Measurements from ENCODE around the gene ADORA2A.

ADORA2A gene

DNA sequence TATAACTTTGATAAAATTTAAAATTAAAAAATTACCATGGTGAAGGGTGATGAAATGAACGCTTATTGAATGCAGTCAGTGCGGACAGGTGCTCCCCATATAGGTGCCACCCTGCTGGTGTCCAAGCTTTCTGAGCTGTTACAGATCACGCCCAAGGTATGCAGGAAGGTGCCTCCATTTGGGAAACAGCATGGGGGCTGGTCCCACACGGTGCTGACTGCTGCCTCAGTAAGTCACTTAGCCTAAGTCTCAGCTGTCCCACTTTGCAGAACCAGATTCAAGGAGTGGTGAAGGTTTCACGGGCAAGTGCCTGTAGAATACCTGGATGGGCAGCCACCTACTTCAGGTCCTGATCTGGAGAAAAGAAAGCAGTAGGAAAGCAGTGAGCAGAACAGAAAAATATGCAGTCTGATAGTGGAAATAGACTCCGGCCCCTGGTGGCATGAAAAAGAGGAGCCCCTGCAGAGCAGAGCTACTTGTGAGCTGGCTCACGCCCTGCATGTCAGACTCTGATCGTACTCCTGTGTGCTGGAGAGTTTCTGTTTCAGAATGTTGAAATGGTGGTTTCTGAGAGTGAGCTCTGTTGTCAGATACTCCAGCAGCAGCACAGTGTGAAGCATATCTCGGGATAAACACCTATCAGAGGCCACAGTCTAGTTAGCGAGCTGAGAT is 33.2 kb downstream of the ADORA2A start:
- Histone ChIP-seq H3K36me3 (ENCODE audit: insufficient read depth, low read length) (no peaks in the 10 kb centered on the region), H3K27ac (ENCODE audit: low read depth, low read length) (no peak overlapping the region), H3K9ac (ENCODE audit: low read depth, low read length) (no peak overlapping the region), H3K9me3 (ENCODE audit: insufficient read depth, low read depth, low read length) (no peaks in the 10 kb centered on the region), H3K27me3 (ENCODE audit: insufficient read depth, low read length) (no peaks in the 10 kb centered on the region), H3K4me1 (ENCODE audit: insufficient read depth, low read length) (0 out of 2 replicates have a peak, but pooled peaks cover 3% of the 10 kb centered on the region), H3K4me3 (ENCODE audit: low read length) (no peak overlapping the region)
- 68% methylated on average over 10 of the region's 10 CpGs for WGBS

DNA sequence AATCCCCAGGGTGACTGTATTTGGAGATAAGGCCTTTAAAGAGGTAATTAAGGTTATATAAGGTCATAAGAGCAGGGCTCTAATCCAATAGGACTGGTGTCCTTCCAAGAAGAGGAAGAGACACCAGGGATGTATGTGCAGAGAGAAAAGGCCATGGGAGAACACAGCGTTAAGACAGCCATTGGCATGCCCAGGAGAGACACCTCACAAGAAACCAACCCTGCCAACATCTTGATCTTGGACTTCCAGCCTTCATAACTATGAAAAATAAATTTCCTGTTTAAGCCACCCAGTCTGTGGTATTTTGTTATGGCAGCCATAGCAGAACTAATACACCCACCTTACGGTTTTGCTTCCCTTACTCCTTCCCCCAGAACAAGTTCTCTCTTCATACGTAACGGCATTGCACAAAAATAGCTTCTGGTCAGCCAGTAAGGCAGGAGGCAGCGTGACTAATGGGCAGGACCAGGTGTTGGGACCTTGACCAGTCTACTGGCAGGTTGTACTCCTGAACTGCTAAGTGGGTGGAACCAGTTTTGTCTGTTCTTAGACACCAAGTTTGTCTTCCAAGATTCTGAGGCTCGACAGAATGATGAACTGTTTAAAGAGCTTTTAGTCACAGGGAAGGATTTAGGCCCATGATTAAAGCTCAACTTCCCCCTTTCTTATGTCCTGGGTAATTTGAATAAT is 35.8 kb downstream of the ADORA2A start:
- H3K27ac ChIP-seq (ENCODE audit: low read depth, low read length): no peak overlapping the region

DNA sequence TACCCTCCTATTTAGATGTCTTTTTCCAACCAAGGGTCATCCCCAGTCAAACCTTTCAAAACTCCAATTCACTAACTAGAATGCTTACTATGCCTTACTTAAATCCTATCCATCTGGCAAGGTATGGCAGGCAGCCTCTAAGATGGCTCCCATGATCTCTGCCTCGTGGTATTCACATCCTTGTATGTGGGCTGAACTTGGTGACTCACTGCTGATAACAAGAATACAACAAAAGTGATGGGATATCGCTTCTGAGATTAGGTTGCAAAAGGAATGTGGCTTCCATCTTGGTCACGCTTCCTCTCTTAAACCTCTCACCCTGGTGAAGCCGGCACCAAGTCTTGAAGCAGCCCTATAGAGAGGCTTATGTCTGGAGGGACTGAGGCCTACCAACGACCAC is 38.2 kb downstream of the ADORA2A start:
- WGBS: 84% methylated on average over 5 of the region's 5 CpGs
- Histone ChIP-seq H3K4me1 (ENCODE audit: insufficient read depth, low read length) (peaks cover 13% of the 10 kb centered on the region), H3K27ac (ENCODE audit: low read depth, low read length) (no peak overlapping the region), H3K36me3 (ENCODE audit: insufficient read depth, low read length) (no peaks in the 10 kb centered on the region), H3K9me3 (ENCODE audit: insufficient read depth, low read depth, low read length) (no peaks in the 10 kb centered on the region), H3K27me3 (ENCODE audit: insufficient read depth, low read length) (no peaks in the 10 kb centered on the region), H3K4me3 (ENCODE audit: low read length) (no peak overlapping the region), H3K9ac (ENCODE audit: low read depth, low read length) (no peak overlapping the region)

More for the DNA sequence above, 35.8 kb downstream of the ADORA2A start:
- Histone ChIP-seq H3K4me3 (ENCODE audit: low read length) (no peak overlapping the region), H3K9ac (ENCODE audit: low read depth, low read length) (no peak overlapping the region), H3K27me3 (ENCODE audit: insufficient read depth, low read length) (no peaks in the 10 kb centered on the region), H3K36me3 (ENCODE audit: insufficient read depth, low read length) (no peaks in the 10 kb centered on the region), H3K4me1 (ENCODE audit: insufficient read depth, low read length) (peaks cover 16% of the 10 kb centered on the region), H3K9me3 (ENCODE audit: insufficient read depth, low read depth, low read length) (no peaks in the 10 kb centered on the region)
- 90% methylated on average over 6 of the region's 6 CpGs for WGBS

DNA sequence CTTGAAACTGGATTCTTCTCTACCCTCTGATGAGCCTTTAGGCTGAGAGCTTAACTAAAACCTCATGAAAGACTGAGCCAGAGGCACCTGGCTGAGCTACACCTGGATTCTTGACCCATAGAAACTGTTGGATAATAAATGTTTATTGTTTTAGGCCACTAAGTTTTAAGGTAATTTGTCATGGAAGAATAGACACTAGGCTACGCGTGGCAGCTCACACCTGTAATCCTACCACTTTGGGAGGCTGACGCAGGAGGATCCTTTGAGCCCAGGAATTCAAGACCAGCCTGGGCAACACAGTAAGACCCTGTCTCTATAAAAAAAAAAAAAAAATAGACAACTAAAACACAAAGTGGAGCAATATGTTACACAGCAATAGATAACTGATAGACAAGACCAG is 38.6 kb downstream of the ADORA2A start:
- Histone ChIP-seq H3K4me3 (ENCODE audit: low read length) (no peak overlapping the region), H3K9me3 (ENCODE audit: insufficient read depth, low read depth, low read length) (no peaks in the 10 kb centered on the region), H3K27me3 (ENCODE audit: insufficient read depth, low read length) (no peaks in the 10 kb centered on the region), H3K9ac (ENCODE audit: low read depth, low read length) (no peak overlapping the region), H3K4me1 (ENCODE audit: insufficient read depth, low read length) (peaks cover 13% of the 10 kb centered on the region), H3K36me3 (ENCODE audit: insufficient read depth, low read length) (no peaks in the 10 kb centered on the region), H3K27ac (ENCODE audit: low read depth, low read length) (no peak overlapping the region)
- 96% methylated on average over 3 of the region's 3 CpGs for WGBS

- no peak overlapping the region; the same call in 1 of the 2 replicates for H3K27ac ChIP-seq (ENCODE audit: low read depth, low read length)
- 0% methylated on average over 1 of the region's 1 CpG for WGBS
- H3K4me3 ChIP-seq (ENCODE audit: low read length): no peak overlapping the region
- no peaks in the 10 kb centered on the region for H3K9me3 ChIP-seq (ENCODE audit: insufficient read depth, low read depth, low read length)
- H3K27me3 ChIP-seq (ENCODE audit: insufficient read depth, low read length): no peaks in the 10 kb centered on the region
- no peaks in the 10 kb centered on the region for H3K36me3 ChIP-seq (ENCODE audit: insufficient read depth, low read length)
- H3K4me1 ChIP-seq (ENCODE audit: insufficient read depth, low read length): peaks cover 13% of the 10 kb centered on the region
- no peak overlapping the region for H3K9ac ChIP-seq (ENCODE audit: low read depth, low read length)
Measured at GRCh38 chr22:24466716-24467328, 39.4 kb downstream of the ADORA2A start.

GRCh38 chr22:24467340-24467739 is 39.9 kb downstream of the ADORA2A start:
- Histone ChIP-seq H3K4me3 (ENCODE audit: low read length) (no peak overlapping the region), H3K27ac (ENCODE audit: low read depth, low read length) (no peak overlapping the region), H3K36me3 (ENCODE audit: insufficient read depth, low read length) (no peaks in the 10 kb centered on the region), H3K9me3 (ENCODE audit: insufficient read depth, low read depth, low read length) (no peaks in the 10 kb centered on the region), H3K4me1 (ENCODE audit: insufficient read depth, low read length) (peaks cover 13% of the 10 kb centered on the region), H3K9ac (ENCODE audit: low read depth, low read length) (no peak overlapping the region), H3K27me3 (ENCODE audit: insufficient read depth, low read length) (no peaks in the 10 kb centered on the region)
- WGBS: 86% methylated on average over 2 of the region's 2 CpGs

- Histone ChIP-seq H3K4me3 (ENCODE audit: low read length) (no peak overlapping the region), H3K27me3 (ENCODE audit: insufficient read depth, low read length) (no peaks in the 10 kb centered on the region), H3K36me3 (ENCODE audit: insufficient read depth, low read length) (no peaks in the 10 kb centered on the region), H3K9ac (ENCODE audit: low read depth, low read length) (no peak overlapping the region), H3K27ac (ENCODE audit: low read depth, low read length) (no peak overlapping the region), H3K9me3 (ENCODE audit: insufficient read depth, low read depth, low read length) (no peaks in the 10 kb centered on the region), H3K4me1 (ENCODE audit: insufficient read depth, low read length) (peaks cover 10% of the 10 kb centered on the region)
- 91% methylated on average over 4 of the region's 4 CpGs for WGBS
Measured at GRCh38 chr22:24471570-24471969, 44.2 kb downstream of the ADORA2A start.

DNA sequence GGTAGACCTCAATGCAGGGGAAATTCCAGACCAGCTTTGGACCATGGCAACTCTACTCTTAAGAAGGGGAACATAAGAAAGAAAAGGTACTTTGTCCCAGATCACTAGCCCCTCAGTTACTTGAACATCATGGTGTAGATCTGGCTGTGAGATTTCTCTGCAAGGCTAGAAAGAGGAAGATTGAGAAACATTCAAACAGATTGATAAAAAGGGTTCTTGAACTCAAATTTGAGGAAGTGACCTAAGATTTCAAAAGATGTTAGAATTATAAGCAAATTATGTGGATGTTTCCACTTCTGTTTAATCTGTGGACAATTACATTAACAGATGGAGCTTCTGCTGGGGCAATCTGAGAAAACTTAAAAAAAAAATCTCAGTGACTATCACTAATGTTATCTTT is 45.9 kb downstream of the ADORA2A start:
- H3K9me3 ChIP-seq (ENCODE audit: insufficient read depth, low read depth, low read length): no peaks in the 10 kb centered on the region
- no peaks in the 10 kb centered on the region for H3K27me3 ChIP-seq (ENCODE audit: insufficient read depth, low read length)
- no peaks in the 10 kb centered on the region for H3K36me3 ChIP-seq (ENCODE audit: insufficient read depth, low read length)
- H3K27ac ChIP-seq (ENCODE audit: low read depth, low read length): no peak overlapping the region
- no peaks in the 10 kb centered on the region; the same call in 1 of the 2 replicates for H3K4me1 ChIP-seq (ENCODE audit: insufficient read depth, low read length)
- H3K9ac ChIP-seq (ENCODE audit: low read depth, low read length): no peak overlapping the region
- no peak overlapping the region for H3K4me3 ChIP-seq (ENCODE audit: low read length)

DNA sequence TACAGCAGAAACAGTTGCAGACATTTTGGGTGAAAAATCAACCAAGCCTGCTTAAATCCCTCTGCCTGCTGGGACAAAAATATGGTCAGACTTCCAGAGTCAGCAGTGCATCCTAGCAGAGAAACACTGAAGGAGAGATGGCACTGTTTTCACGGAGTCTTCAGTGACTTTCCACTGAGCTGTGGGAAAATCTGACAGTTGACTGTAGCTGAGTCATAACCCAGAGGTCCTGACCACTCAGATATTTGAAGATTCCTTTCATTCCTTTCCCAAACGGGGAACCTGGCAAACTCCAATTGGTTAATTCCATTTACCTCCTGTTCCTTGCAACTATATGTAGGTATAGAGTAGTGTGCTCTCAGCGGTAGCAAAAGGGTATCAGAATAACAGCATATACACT is 46.8 kb downstream of the ADORA2A start:
- no peak overlapping the region for H3K9ac ChIP-seq (ENCODE audit: low read depth, low read length)
- no peaks in the 10 kb centered on the region for H3K27me3 ChIP-seq (ENCODE audit: insufficient read depth, low read length)
- no peaks in the 10 kb centered on the region for H3K36me3 ChIP-seq (ENCODE audit: insufficient read depth, low read length)
- no peak overlapping the region for H3K4me3 ChIP-seq (ENCODE audit: low read length)
- 40% methylated on average over 1 of the region's 3 CpGs for WGBS
- H3K27ac ChIP-seq (ENCODE audit: low read depth, low read length): no peak overlapping the region
- H3K9me3 ChIP-seq (ENCODE audit: insufficient read depth, low read depth, low read length): no peaks in the 10 kb centered on the region
- H3K4me1 ChIP-seq (ENCODE audit: insufficient read depth, low read length): no peaks in the 10 kb centered on the region; the same call in 1 of the 2 replicates

DNA sequence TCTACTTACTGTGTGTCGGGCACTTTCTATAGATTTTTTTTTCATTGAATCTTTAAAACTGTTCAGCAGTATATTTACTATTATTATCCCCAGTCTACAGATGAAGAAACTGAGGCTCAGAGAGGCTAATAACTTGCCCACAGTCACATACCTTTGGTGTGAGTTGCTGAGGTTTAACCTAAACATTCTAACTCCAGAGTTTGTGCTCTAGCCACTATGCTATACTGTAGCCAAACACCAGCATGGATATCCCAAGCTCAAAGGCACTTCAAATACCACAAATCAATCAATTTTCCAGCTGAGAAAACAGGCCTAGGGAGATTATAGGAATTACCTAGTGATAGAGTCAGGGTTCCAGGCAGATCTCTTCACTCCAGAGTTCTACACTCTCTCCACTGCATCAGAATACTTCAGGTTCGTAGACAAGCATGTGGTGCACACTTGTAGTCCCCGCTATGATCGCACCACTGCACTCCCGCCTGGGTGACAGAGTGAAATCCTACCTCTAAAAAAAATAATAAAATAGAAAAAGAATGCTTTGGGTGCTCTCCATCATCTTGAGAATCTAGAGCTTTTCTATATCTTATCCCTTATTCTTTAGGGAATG is 47.4 kb downstream of the ADORA2A start:
- H3K9ac ChIP-seq (ENCODE audit: low read depth, low read length): no peak overlapping the region
- H3K36me3 ChIP-seq (ENCODE audit: insufficient read depth, low read length): no peaks in the 10 kb centered on the region
- H3K27me3 ChIP-seq (ENCODE audit: insufficient read depth, low read length): no peaks in the 10 kb centered on the region
- H3K4me1 ChIP-seq (ENCODE audit: insufficient read depth, low read length): no peaks in the 10 kb centered on the region; the same call in 1 of the 2 replicates
- no peaks in the 10 kb centered on the region for H3K9me3 ChIP-seq (ENCODE audit: insufficient read depth, low read depth, low read length)
- H3K27ac ChIP-seq (ENCODE audit: low read depth, low read length): no peak overlapping the region
- 67% methylated on average over 4 of the region's 5 CpGs for WGBS
- H3K4me3 ChIP-seq (ENCODE audit: low read length): no peak overlapping the region

DNA sequence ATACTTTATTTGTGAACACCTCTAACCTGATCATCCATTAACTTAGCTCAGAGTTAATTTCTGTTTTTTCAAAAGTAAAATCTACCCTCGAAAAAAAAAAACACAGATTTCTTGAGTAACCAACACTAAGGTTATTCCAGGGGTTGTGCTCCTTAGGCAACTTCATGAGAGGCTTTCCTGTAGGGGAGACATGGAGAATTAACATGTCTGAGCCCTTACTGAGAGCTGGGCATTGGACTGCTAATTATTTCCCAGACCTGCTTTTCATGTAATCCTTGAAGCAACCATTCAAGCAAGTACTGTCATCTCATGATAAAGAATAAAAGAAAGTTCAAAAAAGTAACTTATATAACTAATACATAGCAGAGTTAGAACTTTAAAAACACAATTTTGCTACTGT is 54.2 kb downstream of the ADORA2A start:
- peaks cover 14% of the 10 kb centered on the region for H3K4me1 ChIP-seq (ENCODE audit: insufficient read depth, low read length)
- H3K9me3 ChIP-seq (ENCODE audit: insufficient read depth, low read depth, low read length): no peaks in the 10 kb centered on the region
- H3K9ac ChIP-seq (ENCODE audit: low read depth, low read length): no peak overlapping the region; the same call in 1 of the 2 replicates
- no peaks in the 10 kb centered on the region for H3K27me3 ChIP-seq (ENCODE audit: insufficient read depth, low read length)
- no peak overlapping the region for H3K27ac ChIP-seq (ENCODE audit: low read depth, low read length)
- H3K36me3 ChIP-seq (ENCODE audit: insufficient read depth, low read length): no peaks in the 10 kb centered on the region
- H3K4me3 ChIP-seq (ENCODE audit: low read length): no peak overlapping the region
- WGBS: 23% methylated on average over 1 of the region's 1 CpG
